Forelimb muscle (tissue), 1 donor: ENCODE data around the gene SF3B5. TPM values are rescaled to one million over a fixed set of nuclear protein-coding genes. Genes with fewer than 3 reads are reported as not detected.
"Not testable (repeated sequence)": the region's sequence is repeated elsewhere in the genome, so short reads cannot be mapped to it uniquely, and the experiment has no call there.

ENCODE experiments used
- DNase-seq: peaks from one replicate; pipeline ENCODE4 v3.0.0-alpha.2; 2013; ENCODE audit warnings: low read depth
- polyA plus RNA-seq: library from polyadenylated mRNA; unstranded; fragments of 120-200 nt; gene quantifications from one replicate; pipeline ENCODE4 v1.2.1, GENCODE V29; 2013; ENCODE audit not compliant: insufficient read length

The SF3B5 gene
- polyA plus RNA-seq = 108 TPM

DNA sequence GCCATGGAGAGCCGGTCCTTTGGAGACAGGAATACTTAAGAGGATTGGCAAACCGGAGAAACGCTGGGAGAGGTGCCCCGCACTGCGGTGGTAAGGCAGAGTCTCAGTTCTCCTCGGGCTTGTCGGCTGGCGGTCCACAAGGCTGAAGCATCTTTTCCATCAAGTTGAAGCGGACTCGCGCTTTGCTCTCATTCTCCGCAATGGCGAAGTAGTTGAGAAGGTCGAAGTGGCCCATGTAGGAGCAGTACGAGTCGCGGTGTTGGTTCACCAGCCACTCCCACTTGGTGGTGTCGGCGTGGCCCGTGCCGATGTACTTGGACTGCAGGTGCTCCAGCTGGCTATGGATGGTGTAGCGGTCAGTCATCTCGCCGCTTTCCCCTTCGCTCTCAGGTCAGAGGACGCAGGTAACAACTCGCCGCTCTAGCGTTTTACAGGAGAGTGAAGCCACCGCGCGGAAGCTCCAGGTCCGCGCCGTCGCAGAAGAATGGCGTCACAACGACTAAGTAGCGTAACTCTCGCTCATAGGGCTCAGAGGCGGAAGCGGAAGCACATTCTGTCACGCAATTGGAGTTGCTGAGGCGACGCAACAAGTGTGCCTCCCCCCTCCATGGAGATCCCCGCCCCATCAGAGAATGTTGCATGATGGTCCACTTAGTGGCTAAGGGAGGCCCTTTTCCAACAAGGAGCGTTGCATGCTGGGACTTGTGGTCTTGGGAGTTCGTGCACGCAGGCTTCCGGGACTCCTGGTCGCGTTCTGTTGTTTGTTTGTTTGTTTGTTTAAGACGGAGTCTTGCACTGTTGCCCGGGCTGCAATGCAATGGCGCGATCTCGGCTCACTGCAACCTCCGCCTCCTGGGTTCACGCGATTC, at the start of gene SF3B5:
Gene SF3B5 (minus strand): TSS at position 440 of the 869 bp plus-strand sequence. CDS start 76 bp downstream, at position 364.
- DNase-seq = peak; percentile 99

DNA sequence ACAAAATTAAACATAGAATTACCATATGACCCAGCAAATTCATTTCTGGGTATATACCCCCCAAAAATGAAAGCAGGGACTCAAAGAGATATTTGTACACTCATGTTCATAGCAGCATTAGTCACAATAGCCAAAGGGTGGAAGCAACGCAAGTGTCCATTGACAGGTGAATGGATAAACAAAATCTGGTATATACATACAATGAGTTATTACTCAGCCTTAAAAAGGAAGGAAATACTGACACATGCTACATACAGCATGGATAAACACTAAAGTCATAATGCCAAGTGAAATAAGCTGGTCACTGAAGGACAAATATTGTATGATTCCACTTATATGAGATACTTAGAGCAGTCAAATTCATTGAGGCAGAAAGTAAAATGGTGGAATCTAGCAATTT, 49.6 kb upstream of the SF3B5 start:
- no peak for DNase-seq

DNA sequence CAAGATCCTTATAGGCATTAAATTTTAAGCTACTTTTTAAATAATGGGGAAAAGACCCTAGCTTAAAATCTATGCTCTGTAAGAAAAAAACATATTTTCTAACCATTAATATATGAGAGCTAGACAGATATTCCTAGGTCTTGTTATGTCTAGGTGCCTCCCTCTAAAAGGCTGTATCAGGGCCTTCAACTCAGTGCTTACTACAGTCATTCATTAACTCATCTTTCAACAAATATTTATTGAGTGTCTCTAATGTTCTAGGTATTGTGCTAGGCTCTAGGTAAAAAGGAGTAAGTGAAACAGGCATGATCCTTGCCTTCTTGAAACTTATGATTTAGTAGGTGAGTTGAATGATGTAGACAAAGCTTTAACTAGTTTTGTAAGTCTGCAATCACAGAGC, 48.5 kb upstream of the SF3B5 start:
- no peak for DNase-seq

DNA sequence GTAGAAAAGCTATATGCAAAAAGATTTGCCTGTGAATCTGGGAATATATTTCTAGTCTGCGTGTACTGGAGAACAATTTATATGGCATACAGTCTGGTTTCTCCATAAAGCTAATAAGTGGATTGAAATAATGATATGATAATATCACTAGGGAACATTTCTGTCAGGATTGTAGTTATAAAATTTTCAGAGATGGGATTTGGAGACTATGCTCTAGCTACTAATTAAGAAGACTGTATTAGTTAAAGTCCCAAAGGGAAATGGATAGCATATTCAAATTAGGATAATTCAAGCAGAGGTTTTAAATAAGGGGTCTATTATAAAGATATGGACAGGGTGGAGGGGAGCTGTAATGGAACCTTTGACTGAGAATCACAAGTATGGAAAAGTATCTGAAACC, 47.7 kb upstream of the SF3B5 start:
- no peak for DNase-seq

DNA sequence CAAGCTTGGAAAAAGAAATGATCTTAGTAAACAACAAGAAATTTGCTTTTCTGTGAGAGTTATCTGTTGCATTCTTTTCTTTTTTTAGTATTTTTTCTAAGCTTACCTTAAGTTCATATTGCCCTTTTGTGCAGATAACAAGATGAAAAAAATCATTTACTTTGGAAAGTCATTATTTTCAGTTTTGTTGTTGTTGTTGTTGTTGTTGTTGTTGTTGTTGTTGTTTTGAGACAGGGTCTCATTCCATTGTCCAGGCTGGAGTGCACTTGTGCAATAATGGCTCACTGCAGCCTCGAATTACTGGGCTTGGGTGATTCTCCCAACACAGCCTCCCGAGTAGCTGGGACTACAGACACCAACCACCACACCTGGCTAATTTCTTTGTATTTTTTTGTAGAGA, 46.1 kb upstream of the SF3B5 start:
- no peak for DNase-seq

DNA sequence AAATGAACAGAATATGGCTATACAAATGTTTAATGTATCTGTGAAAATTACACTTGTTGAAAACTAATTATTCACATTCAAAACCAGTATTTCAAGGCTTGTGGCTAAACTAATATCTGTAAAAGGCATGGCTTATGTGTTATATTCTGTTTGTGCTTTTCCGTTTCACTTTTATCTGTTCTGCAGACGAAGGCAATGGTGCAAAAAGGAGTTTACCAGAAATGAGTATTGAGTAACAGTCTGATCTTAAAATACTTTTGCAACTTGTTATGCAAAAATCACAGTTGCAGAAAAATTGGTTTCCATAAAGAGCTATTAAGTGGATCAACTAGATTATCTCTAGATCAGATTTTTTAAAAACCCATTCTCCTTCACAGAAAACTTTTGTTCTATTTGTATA, 45.5 kb upstream of the SF3B5 start:
- no peak for DNase-seq

DNA sequence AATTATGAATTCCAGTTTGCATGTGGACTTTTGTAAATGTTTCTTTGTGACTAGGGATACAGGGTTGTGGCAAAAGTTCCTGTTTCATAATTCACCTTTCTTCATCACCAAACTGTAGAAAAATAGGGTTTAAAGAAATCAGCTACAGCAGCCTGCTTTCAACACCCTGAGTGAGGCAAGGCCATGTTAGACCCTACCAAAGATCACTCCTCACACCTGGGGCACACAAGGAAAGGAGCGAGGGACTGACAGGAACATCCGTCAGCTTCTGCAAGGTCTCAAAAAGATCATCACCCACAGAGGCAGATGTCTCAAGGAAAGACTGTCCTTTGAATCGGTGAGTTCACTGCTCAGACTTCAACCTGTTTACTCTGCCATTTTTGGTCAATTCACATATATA, 44.4 kb upstream of the SF3B5 start:
- no peak for DNase-seq

DNA sequence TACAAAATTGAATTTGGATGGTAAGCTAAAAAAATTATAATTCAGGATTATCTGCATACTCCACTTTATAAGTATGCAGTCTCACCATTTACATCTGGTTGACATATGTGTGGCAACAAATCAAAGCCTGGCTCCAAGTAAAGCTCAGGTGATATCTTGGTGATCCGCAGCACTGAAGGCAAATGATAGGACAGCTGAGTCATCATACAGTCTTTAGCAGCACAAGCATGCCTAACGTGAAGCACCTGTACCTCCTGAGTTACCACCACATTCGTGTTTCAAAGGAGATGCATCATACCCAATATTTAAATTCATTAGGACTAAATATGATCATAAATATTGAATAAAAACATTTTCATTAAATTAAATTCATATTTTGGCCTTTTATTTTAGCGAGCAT, 43.2 kb upstream of the SF3B5 start:
- no peak for DNase-seq

DNA sequence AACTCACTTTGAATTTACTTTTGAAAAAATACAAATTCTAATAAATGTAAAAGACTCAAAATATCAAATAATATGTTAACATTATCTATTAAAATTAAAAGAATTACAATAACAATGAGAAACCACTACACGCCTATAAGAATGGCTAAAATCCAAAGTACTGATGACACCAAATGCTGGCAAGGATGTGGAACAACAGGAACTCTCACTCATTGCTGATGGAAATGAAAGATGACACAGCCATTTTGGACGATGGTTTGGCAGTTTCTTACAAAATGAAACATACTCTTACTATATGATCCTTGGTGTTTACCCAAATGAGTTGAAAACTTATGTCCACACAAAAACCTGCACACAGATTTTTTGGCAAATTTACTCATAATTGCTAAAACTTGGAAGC, 39.4 kb upstream of the SF3B5 start:
- no peak for DNase-seq

DNA sequence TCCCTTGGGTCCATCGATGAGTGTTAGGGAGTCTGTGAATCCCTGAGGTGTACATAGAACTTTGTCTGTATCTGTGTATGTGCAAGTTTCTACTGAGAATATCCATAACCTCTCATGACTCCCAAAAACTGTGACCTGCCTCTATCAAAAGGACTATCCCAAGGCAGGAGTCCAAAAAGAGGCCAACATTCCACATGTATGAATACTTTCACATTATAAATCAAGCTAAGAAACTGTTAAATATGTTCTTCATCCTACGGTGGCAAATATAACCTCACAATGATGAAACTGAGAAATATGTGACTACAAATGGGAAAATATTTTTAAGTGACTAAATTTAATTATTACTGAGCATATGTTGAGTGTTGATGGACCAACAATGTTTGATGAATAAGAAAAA, 38.8 kb upstream of the SF3B5 start:
- no peak for DNase-seq

DNA sequence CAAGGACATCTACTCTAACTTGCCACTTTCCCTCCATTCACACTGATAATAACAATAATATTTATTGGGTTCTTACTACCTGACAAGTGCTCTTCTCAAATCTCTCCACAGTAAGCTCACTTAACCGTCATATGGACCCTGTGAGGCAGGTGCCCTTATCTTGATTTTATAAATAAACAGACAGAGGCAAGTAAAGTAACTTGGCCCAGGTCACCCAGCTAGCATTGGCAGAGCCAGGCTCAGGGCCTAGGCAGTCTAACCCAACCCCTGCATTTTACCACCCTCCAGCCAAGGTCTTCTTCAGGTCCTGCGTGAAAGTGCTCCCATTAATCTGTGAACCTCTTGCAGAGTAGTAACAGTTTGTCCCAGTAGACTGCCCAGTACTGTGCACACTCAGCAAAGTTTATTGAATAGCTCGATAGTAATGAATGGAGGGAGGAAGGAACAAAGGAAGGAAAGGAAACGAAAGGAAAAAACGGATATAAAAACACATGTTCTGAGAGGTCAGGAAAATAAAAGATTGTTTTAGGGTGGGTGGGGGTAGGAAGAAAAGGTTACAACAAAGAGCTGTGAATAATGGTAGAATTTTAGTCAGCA, 38.0 kb upstream of the SF3B5 start:
- DNase-seq = no peak

DNA sequence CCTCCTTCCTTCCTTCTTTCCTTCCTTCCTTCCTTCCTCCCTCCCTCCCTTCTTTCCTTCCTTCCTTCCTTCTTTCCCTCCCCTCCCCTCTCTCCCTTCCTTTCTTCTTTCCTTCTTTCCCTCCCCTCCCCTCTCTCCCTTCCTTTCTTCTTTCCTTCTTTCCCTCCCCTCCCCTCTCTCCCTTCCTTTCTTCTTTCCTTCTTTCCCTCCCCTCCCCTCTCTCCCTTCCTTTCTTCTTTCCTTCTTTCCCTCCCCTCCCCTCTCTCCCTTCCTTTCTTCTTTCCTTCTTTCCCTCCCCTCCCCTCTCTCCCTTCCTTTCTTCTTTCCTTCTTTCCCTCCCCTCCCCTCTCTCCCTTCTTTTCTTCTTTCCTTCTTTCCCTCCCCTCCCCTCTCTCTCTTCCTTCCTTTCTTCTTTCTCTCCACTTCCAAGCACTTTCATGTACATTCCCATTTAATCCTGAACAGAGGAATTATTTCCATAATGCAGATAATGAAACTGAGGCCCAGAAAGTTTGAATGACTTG, 36.9 kb upstream of the SF3B5 start:
- DNase-seq = not testable (repeated sequence)

DNA sequence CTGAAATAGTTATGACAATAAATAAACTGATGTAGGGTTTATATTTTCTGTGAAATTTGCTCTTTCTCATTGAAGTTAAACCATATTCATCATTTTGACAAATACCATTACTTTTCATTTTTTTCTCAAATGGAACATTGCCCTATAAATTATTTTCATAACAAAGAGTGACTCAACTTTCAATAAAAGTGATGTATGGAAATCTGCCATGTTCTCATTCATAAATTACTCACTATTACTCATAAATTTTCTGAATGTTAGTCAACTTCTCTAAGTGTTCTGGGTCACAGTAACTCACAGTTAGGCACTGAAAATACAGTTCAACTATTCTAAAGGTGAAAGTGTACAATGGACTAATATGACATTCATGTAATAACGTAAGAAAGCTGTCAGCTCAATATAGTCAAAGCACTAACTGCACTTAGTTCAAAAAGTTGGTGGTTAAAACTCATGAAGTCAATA, 35.9 kb upstream of the SF3B5 start:
- DNase-seq = no peak

DNA sequence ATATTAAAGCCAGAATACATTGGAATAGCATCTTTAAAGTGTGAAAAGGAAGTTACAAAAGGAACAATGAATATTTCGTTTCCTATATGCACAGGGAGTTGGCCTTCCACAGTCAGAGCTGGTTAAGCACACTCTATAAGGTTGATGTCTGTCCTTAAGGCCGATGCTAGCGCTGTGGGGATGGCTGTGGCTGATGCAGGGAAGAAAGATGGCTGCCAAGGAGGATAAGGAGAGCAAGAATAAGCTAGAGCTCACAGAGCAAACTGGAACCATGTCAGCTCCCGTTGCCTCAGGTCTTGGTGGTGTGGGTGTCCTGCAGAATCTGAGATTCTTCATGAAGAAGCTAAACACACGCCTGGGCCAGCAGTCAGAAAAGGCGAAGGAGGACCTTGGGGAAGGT, 34.1 kb upstream of the SF3B5 start:
- no peak for DNase-seq

DNA sequence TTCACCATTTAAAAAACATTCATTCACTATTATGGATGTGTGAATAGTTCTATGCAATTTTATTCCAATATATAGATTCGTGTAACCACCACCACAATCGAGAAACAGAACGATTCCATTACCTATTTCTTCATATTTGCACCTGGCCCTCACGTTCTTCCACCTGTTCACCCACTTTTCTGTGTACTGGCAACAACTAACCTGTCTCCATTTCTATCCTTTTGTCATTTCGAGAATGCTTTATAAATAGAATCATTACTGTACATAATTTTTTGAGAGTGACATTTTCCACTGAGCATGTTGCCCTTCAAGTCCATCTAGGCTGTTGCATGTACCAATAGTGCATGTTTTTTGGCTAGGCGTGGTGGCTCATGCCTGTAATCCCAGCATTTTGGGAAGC, 31.7 kb upstream of the SF3B5 start:
- DNase-seq = no peak

DNA sequence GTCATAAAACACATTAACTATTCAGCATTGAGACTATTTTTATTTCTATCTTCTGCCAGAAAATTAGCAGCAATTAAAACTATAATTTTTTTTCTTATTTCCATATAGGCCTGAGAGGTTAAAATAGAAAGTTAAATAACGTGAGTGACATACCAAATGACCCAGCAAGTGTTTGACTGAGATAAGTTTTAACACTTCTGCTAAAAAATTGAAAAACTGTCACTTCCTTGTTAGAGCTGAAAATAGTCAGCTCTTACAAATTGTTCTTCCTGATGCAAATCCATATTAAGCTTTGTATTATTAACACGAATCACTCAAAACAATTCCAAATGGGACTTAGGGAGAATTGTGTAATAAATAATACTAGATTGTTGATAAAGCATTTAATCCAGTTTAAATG, 28.5 kb upstream of the SF3B5 start:
- DNase-seq = no peak

DNA sequence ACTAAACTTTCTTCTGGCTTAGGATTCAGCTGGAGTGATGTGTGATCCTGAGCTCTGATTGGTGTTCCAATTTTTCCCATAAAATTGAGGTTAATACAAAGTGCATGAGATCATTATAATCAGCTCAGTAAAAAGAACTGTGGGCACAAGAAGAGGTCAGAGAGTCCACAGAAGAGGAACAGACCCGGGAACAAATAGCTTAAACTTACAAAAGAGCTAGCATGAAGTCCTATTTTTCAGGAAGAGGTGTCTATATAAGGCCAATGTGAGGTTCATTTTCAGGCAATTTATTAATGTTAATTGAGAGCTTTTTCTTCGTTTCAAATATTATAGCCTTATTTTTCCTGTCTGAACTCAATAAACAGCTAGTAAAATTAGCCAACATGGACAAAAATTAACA, 28.0 kb upstream of the SF3B5 start:
- no peak for DNase-seq

DNA sequence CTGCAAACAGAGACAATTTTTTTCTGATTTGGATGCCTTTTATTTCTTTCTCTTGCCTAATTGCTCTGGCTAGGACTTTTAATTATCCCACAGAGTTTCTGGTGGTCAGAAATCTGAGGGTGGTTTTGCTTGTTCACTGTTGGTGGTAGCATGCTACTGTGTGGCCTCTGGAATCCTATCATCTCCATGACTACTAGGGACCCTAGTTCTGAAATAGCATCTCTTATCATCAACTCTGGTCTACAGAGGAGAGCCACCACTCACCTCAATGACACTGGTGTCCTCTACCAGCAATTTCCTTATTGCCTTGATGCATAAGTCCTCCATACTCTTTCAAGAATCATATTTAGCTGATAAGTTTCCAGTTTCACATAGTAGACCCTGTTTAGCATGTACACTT, 27.5 kb upstream of the SF3B5 start:
- no peak for DNase-seq

DNA sequence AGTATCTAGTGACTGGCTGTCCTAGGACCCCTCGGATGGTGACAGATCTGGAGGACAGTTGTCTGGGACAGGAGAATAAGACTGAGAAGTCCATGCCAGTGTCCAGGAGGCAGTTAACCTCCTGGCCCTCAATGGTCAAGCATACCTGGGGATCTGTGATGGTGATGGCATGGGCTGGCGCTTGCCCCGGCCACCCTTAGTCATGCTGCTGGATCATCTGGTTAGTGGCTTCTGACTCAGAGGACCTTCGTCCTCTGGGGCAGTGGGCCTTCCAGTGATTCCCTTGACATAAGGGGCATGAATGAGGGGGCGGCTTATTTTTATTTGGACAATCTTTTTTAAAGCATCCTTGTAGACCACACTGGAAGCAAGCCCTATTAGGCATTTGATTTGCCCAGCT, 24.0 kb upstream of the SF3B5 start:
- no peak for DNase-seq

DNA sequence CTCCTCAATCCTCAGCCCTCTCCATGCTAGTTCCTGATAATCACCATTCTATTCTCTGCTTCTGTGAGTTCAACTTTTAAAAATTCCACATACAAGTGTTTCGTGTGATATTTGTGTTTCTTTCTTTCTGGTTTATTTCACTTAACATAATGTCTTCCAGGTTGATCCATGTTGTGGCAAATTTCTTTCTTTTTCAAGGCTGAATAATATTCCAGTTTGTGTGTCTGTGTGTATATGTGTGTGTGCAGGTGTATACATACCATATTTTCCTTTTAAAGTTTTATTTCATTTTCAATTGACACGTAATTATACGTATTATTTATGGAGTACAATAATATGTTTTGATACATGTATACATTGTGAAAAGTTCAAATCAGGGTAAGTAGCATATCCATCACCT, 19.8 kb upstream of the SF3B5 start:
- DNase-seq = no peak

DNA sequence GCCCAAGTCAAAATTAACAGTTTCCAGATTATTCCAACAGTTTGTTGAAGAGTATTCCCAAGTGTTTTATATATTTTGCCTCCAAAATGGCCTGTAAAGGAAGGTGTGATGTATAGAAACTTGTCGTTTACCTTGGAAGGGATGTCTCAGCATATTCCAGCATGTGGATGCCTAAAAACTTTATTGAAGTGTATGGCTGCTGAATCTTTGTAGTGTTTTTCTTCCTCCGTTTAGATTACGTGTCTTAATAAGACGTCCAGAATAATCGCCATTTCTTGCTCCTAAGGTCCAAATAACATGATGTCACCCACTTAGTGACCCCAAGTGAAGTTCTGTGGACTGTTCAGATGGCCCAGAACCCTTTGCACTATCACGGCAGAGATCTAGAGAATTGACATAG, 18.0 kb upstream of the SF3B5 start:
- DNase-seq = no peak

DNA sequence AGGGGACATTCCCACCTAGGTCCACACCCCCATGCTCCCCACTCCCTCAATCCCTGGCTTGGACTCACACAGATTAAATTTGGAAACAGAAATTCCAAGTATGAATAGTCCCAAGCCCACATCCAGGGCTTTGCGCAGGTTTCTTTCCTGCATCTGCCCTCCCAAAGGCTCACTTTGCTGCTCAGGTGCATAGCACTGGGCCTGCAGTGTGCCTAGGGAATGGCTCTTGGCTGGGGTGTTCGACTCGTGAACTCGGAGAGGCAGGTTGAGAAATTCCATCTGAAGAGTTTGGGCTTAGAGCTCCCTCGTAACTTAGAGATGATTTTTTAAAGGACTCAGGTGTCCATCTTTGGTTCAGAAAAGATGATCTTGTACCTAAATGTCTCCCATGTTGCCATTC, 14.8 kb upstream of the SF3B5 start:
- DNase-seq = no peak

DNA sequence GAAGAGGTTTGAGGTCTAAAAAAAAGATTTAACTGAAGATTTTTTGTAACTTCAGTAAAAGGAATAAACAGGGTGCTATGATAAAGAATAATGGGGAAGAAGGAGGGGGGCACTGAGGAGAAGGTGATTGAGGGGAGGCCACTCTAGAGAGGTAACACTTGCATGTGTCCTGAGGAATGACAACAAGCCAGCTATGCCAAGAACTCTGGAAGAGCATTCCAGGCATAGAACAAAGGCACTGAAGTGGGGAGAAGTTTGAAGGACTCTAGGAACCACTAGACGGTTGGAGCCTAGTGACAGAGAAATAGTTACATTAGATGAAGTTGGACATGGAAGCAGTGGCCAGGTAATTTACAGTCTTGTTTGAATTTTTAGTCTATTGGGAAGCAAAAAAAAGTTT, 10.8 kb upstream of the SF3B5 start:
- no peak for DNase-seq
